GM19023 (cell line): ENCODE measurements around the gene SLC16A7.

ENCODE experiments used
- ATAC-seq: cut with Tn5 transposase; IDR thresholded peaks from one replicate; pipeline ENCODE4 v1.9.1; 2021; ENCODE audit warnings: mild to moderate bottlenecking, moderate library complexity; ENCODE audit not compliant: unreplicated experiment

Gene SLC16A7

GRCh38 chr12:59665701-59666100 lies 69.9 kb downstream of the SLC16A7 start:
- ATAC-seq = no peak

- no peak for ATAC-seq
These were observed 72.8 kb downstream of the SLC16A7 start for GRCh38 chr12:59668674-59669073.

DNA sequence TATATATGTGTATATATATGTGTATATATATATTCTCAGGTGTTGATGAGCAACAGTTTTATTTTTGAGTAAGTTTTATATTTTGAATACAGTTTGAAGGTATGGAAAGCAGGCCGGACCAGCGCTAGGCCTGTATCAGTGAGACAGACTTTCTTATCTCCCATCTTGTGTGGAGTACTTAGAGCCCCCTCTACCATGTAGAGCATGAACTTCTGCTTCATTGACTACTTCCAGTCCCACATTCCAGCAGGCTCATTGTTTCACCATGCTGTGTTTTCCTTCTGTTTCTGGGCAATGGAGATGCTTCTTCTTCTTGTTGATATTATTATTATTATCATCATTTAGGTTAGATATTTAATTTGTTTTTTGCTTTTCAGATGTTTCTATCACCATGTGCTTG lies 76.4 kb downstream of the SLC16A7 start:
- ATAC-seq = no peak

DNA sequence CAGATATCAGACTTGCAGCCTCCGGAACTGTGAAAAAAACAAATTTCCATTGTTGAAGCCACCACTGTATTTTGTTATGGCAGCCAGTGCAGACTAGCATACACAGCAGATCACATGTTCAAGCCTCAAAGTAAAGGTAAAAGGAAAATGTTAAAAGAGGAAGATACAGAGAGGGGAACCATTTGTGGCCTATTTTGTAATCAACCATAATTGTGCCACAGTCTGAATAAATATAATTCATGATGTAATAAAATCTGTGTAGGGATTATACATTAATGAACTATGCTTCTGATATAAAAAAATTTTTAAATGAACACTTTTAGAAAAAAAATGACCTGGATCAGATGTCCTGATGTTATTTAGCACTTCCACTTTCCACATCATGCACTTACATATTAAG lies 79.6 kb downstream of the SLC16A7 start:
- ATAC-seq = no peak

GRCh38 chr12:59677857-59678256 lies 82.0 kb downstream of the SLC16A7 start:
- ATAC-seq = no peak

- ATAC-seq = no peak
These were observed 83.1 kb downstream of the SLC16A7 start for GRCh38 chr12:59678759-59679411.

GRCh38 chr12:59689776-59690175 lies 93.9 kb downstream of the SLC16A7 start:
- no peak for ATAC-seq

DNA sequence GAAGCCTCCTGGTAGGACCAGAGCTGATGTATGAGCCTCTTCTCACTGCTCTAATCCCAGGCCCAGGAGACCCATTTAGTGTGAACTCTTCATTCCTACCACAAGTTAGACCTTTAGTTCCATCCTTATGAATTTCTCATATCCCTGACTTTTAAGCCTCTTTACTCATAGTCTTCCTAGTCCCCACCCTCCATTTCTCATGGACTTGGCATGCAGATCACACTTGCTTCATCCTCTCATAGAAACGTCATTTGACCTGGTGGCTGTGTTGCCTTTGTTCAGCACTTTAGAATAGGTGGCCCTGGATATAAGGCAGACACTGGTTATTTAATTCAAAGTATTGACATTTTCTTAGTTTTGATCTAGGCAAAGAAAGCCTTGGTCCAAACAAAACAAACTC lies 99.5 kb downstream of the SLC16A7 start:
- no peak for ATAC-seq

GRCh38 chr12:59698600-59698999 lies 102.8 kb downstream of the SLC16A7 start:
- ATAC-seq = no peak

- no peak for ATAC-seq
These were observed 103.8 kb downstream of the SLC16A7 start for GRCh38 chr12:59699421-59700152.

DNA sequence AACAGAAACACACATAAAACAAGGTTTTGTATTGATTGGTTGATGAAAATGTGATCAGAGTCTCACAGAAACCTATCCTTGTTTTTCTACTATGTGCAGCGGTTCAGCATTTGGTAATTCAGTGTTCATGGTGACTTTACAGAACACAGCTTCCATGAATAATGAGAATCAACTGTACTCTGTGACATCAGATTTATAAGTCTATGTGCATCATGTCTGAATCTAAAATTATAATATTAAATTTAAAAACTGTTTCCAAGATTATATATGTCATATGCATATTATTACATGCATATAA lies 104.3 kb downstream of the SLC16A7 start:
- ATAC-seq = no peak

GRCh38 chr12:59708064-59708463 lies 112.2 kb downstream of the SLC16A7 start:
- ATAC-seq = no peak

DNA sequence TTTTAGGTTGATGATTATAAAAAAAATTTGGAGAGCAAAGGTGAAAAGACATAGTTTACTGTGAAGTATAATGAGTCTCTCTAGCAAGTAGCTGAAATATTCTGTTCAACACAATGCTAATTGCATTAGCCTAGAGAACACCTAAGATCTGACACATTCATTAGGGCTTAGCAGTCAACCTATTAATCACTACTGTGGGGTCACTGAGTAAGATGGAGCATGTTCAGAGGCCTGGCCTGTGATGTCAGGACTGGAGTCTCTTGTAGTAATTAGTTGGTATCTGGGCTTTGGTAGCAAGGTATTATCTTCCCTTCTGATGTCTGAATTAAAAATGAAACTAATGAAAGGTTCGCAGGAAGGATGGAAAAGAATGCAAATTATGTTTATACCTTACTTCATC lies 112.7 kb downstream of the SLC16A7 start:
- no peak for ATAC-seq

- no peak for ATAC-seq
These were observed 114.3 kb downstream of the SLC16A7 start for GRCh38 chr12:59710004-59710628.

DNA sequence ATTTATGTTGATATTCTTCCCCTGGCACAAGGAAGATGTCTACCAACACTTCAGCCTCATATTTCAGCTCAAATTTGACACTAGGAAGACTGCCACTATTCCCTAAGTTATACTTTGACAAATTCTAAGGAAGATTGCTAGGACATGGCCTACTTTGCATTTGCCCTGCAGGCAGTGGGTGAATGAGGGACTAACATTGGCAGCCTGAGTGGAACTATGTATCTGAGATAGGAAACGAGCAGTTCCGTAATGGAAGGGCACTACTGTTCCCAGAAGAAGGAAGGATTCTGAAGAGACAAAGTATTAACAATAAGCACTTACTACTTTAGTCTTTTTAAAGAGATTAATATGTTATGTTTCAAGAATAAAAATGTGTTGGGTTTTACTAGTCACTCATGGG lies 115.1 kb downstream of the SLC16A7 start:
- no peak for ATAC-seq

GRCh38 chr12:59715434-59715833 lies 119.6 kb downstream of the SLC16A7 start:
- no peak for ATAC-seq

GRCh38 chr12:59716043-59716442 lies 120.2 kb downstream of the SLC16A7 start:
- no peak for ATAC-seq

DNA sequence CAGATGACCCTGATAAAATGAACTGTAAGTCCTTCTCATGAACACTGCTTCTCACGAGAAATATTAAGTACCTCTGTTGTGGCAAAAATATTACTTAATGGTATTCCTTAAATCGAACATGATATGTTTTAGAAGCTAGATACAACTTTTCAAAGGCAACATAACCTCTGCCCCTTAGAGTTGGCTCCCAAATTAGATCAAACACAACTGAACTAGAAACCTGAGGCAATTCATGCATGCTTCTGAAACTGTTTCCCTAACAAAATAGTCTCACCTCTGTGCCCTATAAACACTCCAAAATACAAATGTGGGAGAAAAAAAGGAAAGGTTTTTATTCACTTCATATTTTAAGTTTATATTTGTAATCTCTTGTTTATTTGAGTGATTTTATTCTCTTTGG lies 121.6 kb downstream of the SLC16A7 start:
- no peak for ATAC-seq

- ATAC-seq = no peak
These were observed 123.9 kb downstream of the SLC16A7 start for GRCh38 chr12:59719701-59720100.

- no peak for ATAC-seq
These were observed 127.7 kb downstream of the SLC16A7 start for GRCh38 chr12:59723520-59723919.

GRCh38 chr12:59724011-59724695 lies 128.3 kb downstream of the SLC16A7 start:
- ATAC-seq = no peak

GRCh38 chr12:59733200-59733599 lies 137.4 kb downstream of the SLC16A7 start:
- ATAC-seq = no peak
